Ascending aorta (tissue), 2 donors: Measurements from ENCODE around the gene CCR3. TPM values are rescaled to one million over a fixed set of nuclear protein-coding genes. Genes with fewer than 3 reads are reported as not detected.
A peak's percentile ranks its signal among the peaks of the same experiment; 100 is the strongest.

Experiments
- DNase-seq, 2 donors: peaks; one replicate each; pipeline ENCODE4 v3.0.0-alpha.2; 2019; ENCODE audit warnings: low spot score in 2 of 2
- H3K27ac ChIP-seq, 2 donors: fragments of 200-600 bp; sonication (generic); one replicate each; pipeline ENCODE4 v1.5.1; 2016 to 2017; ENCODE audit warnings: mild to moderate bottlenecking in 1 of 2
- H3K27me3 ChIP-seq: fragments of 200-600 bp; sonication (generic); one replicate; pipeline ENCODE4 v1.5.1; 2017
- H3K36me3 ChIP-seq, 2 donors: fragments of 200-600 bp; sonication (generic); one replicate each; pipeline ENCODE4 v1.5.1; 2016
- H3K4me1 ChIP-seq, 2 donors: fragments of 200-600 bp; sonication (generic); one replicate each; pipeline ENCODE4 v1.5.1; 2016 to 2017; ENCODE audit warnings: mild to moderate bottlenecking in 1 of 2
- H3K4me3 ChIP-seq, 2 donors: fragments of 200-600 bp; sonication (generic); one replicate each; pipeline ENCODE4 v1.5.1; 2016 to 2017; ENCODE audit warnings: mild to moderate bottlenecking in 1 of 2
- H3K9me3 ChIP-seq, 2 donors: fragments of 200-600 bp; sonication (generic); one replicate each; pipeline ENCODE4 v1.5.1; 2016
- intact Hi-C: fragments of 100-400 bp; cut with DNase I; formaldehyde crosslinking; loops from one replicate; pipeline ENCODE4 v1.15.1; 2023
- total RNA-seq: library from RNA; depleted of rRNA; stranded (reverse); fragments of >200 nt; gene quantifications from one replicate; pipeline ENCODE4 v1.1.0, GENCODE V29; 2016
- TF ChIP-seq, protein P1 (sequence below), 3 experiments: fragments of 200-600 bp in 2 of 3; fragments of 450-650 bp in 1 of 3; sonication (generic) in 2 of 3; IDR thresholded peaks; one replicate each; pipeline ENCODE4 v1.5.1; 2016 to 2019; ENCODE audit warnings: antibody characterized with exemption in 3 of 3, mild to moderate bottlenecking in 1 of 3, moderate library complexity in 1 of 3

Gene CCR3
- total RNA-seq, 1 donor from 2014 or later, result not detected

DNA sequence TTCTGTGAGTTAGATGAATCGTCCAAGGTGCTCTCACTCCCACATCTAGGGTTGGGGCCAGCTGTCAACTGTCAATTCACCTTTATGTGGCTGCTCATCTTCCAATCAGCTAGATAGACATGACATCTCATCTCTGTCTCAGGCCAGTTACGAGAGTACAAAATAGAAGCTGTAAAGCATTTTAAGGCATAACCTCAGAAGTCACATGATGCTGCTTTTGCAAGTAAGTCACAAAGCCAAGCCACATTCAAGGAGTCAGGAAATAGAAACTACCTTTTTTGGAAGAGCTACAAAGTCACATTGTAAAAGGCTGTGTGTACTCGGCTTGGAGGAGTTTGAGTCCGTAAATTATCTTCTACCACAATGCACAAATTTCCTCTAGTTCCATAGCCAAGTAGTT, 29.1 kb upstream of the CCR3 start:
- no peaks in the 10 kb centered on the region for H3K27me3 ChIP-seq
- H3K4me3 ChIP-seq, result no peak overlapping the region
- no peaks in the 10 kb centered on the region for H3K4me1 ChIP-seq
- no peaks in the 10 kb centered on the region for H3K9me3 ChIP-seq
- TF ChIP-seq, protein P1, sequence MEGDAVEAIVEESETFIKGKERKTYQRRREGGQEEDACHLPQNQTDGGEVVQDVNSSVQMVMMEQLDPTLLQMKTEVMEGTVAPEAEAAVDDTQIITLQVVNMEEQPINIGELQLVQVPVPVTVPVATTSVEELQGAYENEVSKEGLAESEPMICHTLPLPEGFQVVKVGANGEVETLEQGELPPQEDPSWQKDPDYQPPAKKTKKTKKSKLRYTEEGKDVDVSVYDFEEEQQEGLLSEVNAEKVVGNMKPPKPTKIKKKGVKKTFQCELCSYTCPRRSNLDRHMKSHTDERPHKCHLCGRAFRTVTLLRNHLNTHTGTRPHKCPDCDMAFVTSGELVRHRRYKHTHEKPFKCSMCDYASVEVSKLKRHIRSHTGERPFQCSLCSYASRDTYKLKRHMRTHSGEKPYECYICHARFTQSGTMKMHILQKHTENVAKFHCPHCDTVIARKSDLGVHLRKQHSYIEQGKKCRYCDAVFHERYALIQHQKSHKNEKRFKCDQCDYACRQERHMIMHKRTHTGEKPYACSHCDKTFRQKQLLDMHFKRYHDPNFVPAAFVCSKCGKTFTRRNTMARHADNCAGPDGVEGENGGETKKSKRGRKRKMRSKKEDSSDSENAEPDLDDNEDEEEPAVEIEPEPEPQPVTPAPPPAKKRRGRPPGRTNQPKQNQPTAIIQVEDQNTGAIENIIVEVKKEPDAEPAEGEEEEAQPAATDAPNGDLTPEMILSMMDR (IDR thresholded peaks at IDR 0.05), result no peak
- no peak for DNase-seq
- intact Hi-C loops, result no loop called here
- H3K27ac ChIP-seq, result no peak overlapping the region
- no peaks in the 10 kb centered on the region for H3K36me3 ChIP-seq

DNA sequence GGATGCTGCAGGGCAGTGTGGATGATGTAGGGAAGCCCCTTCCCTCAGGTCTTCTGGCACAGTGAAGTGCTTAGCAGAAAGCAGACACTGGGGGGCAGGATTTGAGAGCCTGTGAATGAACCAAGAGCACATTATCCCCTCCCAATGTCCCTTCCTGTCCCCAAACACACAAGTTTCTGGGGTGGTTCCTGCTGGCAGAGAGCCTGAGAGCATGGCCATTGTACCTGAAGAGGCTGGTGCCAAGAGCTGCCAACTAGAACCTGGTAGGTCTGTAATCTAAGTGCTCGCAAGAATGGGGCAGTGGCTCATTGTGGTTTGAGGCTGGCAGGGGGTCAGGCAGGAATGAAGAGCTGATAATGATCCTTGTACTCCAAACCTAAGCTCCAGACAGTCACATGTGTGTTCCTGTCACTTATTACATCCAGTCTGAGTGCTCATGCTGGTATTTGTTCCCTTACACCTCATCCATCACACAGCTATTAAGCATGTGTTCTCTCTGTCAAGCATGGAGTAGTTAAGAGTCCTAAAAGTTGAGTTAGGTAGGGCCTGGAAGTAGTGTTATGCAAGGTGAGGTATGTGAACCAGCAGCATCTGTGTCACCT, 27.4 kb upstream of the CCR3 start:
- no peaks in the 10 kb centered on the region for H3K9me3 ChIP-seq
- H3K4me3 ChIP-seq, result no peak overlapping the region
- H3K27ac ChIP-seq, result no peak overlapping the region
- DNase-seq, result no peak
- TF ChIP-seq, protein P1 (IDR thresholded peaks at IDR 0.05), result peak in 1 of 3 experiments; percentile 7
- no peaks in the 10 kb centered on the region for H3K4me1 ChIP-seq
- H3K27me3 ChIP-seq, result no peaks in the 10 kb centered on the region
- H3K36me3 ChIP-seq, result no peaks in the 10 kb centered on the region
- intact Hi-C loops, result no loop called here

DNA sequence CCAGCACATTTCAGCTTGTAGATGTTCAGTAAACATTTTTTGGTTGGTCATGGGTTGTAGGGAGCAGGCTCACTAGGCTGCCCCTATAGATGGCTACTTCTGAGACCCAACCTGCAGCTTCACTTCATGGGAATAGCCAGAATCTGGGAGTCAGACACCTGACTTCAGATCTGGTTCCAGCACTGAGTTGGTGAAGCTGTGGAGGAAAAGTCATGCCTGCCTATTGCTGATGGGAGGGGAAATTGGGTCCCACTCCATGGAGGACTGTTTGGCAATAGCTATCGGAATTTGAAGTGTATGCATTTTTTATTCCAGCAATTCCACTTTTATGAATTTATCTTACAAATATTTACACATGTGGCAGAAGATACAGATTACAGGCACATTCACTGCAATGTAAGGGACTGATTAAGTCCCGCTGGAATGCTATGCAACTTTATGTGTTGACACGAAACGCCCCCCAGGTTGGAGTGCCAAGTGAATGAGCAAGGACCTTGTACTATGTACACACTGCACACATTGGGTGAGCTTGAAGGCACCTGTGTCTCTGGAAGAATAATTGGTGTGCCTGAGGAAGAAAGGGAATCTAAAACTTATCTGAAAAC, 26.3 kb upstream of the CCR3 start:
- no peaks in the 10 kb centered on the region for H3K27me3 ChIP-seq
- TF ChIP-seq, protein P1 (IDR thresholded peaks at IDR 0.05), result no peak
- H3K27ac ChIP-seq, result no peak overlapping the region
- H3K36me3 ChIP-seq, result no peaks in the 10 kb centered on the region
- no peaks in the 10 kb centered on the region for H3K9me3 ChIP-seq
- intact Hi-C loops, result no loop called here
- H3K4me3 ChIP-seq, result no peak overlapping the region
- DNase-seq, result no peak
- no peaks in the 10 kb centered on the region for H3K4me1 ChIP-seq

DNA sequence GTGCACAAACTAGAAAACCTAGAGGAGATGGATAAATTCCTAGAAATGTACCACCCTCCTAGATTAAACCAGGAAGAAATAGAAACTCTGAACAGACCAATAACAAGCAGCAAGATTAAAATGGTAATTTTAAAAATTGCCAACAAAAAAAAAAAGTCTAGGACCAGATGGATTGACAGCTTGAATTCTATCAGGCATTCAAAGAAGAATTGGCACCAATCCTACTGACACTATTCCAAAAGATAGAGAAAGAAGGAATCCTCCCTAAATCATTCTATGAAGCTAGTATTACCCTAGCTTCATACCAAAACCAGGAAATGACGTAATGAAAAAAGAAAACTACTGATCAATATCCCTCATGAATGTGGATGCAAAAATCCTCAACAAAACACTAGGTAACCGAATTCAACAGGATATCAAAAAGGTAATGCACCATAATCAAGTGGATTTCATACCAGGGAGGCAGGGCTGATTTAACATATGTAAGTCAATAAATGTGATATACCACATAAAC, 24.0 kb upstream of the CCR3 start:
- Histone ChIP-seq H3K36me3 (no peaks in the 10 kb centered on the region), H3K27me3 (no peaks in the 10 kb centered on the region), H3K9me3 (no peaks in the 10 kb centered on the region), H3K27ac (no peak overlapping the region), H3K4me1 (no peaks in the 10 kb centered on the region), H3K4me3 (no peak overlapping the region)
- intact Hi-C loops, result no loop called here
- TF ChIP-seq, protein P1 (IDR thresholded peaks at IDR 0.05), result no peak
- no peak for DNase-seq

DNA sequence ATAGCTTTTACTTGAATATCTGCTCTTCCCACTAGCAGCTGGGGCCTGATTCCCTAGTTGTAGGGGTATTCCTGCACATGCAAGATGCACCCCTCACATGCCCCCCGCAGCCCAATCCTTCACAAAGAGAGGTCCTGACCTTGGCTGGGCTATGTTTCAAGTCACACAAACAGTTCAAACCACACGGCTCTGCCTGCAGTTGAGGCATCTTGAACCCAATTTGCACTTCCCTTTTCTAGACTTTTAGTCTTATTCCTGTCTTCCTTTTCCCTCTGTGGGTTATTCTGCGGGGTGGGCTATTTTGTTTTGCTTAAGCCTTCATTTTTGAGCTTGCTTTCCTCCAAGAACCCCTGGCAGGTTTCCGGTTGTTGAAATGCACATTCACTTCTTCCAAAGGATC, 20.9 kb upstream of the CCR3 start:
- Histone ChIP-seq H3K36me3 (no peaks in the 10 kb centered on the region), H3K27me3 (no peaks in the 10 kb centered on the region), H3K4me1 (no peaks in the 10 kb centered on the region), H3K9me3 (no peaks in the 10 kb centered on the region), H3K4me3 (no peak overlapping the region), H3K27ac (no peak overlapping the region)
- no peak for DNase-seq
- TF ChIP-seq, protein P1 (IDR thresholded peaks at IDR 0.05), result no peak
- intact Hi-C loops, result no loop called here
